Activated CD8-positive, alpha-beta T cell treated with anti-CD3 and anti-CD28 coated beads for 36 hours (primary cell): ENCODE measurements around the gene PRR11. TPM values are rescaled to one million over a fixed set of nuclear protein-coding genes. Genes with fewer than 3 reads are reported as not detected.
"Not testable (repeated sequence)": the region's sequence is repeated elsewhere in the genome, so short reads cannot be mapped to it uniquely, and the experiment has no call there.

Source experiments
- ATAC-seq: fragments of 200-7000 bp; cut with Tn5 transposase; one replicate; pipeline ENCODE4 v1.10.0; 2021; ENCODE audit warnings: mild to moderate bottlenecking, moderate library complexity
- CTCF ChIA-PET: fragments of 350-600 bp; sonication (Branson Sonifier 250); formaldehyde crosslinking; loops from one replicate; lab custom pipeline; 2021; ENCODE audit warnings: antibody characterized with exemption; lab: Charles Lee
- POLR2A ChIA-PET: fragments of 350-600 bp; sonication (Branson Sonifier 250); formaldehyde crosslinking; loops from one replicate; lab custom pipeline; 2021; ENCODE audit warnings: antibody characterized with exemption; lab: Charles Lee
- DNase-seq: peaks from one replicate; pipeline ENCODE4 v3.0.0-alpha.2; 2020
- H3K27ac Mint-ChIP-seq: one replicate; pipeline ENCODE4 v1.8.0; 2021; ENCODE audit warnings: mild to moderate bottlenecking, mixed read lengths
- H3K27me3 Mint-ChIP-seq: one replicate; pipeline ENCODE4 v1.8.0; 2021; ENCODE audit warnings: mixed read lengths
- H3K36me3 Mint-ChIP-seq: one replicate; pipeline ENCODE4 v1.8.0; 2021; ENCODE audit warnings: low read depth, mixed read lengths
- H3K4me1 Mint-ChIP-seq: one replicate; pipeline ENCODE4 v1.8.0; 2021; ENCODE audit warnings: low read depth, mixed read lengths
- H3K4me3 Mint-ChIP-seq: one replicate; pipeline ENCODE4 v1.8.0; 2021; ENCODE audit warnings: mild to moderate bottlenecking, moderate library complexity, mixed read lengths
- H3K9me3 Mint-ChIP-seq: one replicate; pipeline ENCODE4 v1.8.0; 2021; ENCODE audit warnings: mixed read lengths
- intact Hi-C: fragments of 100-400 bp; cut with micrococcal nuclease; formaldehyde crosslinking; loops from one replicate; pipeline ENCODE4 v1.10.0; 2022
- total RNA-seq, 2 experiments: library from RNA; stranded (reverse); gene quantifications; one replicate each; pipeline ENCODE4 v1.2.3, GENCODE V29; 2021
- TF ChIP-seq, protein P1 (sequence below): fragments of 200-600 bp; IDR thresholded peaks from one replicate; pipeline ENCODE4 v1.8.0; 2022; ENCODE audit warnings: antibody characterized with exemption, mild to moderate bottlenecking

Gene PRR11
- total RNA-seq, 2 experiments from 2014 or later: 66.6 to 67.5 TPM

DNA sequence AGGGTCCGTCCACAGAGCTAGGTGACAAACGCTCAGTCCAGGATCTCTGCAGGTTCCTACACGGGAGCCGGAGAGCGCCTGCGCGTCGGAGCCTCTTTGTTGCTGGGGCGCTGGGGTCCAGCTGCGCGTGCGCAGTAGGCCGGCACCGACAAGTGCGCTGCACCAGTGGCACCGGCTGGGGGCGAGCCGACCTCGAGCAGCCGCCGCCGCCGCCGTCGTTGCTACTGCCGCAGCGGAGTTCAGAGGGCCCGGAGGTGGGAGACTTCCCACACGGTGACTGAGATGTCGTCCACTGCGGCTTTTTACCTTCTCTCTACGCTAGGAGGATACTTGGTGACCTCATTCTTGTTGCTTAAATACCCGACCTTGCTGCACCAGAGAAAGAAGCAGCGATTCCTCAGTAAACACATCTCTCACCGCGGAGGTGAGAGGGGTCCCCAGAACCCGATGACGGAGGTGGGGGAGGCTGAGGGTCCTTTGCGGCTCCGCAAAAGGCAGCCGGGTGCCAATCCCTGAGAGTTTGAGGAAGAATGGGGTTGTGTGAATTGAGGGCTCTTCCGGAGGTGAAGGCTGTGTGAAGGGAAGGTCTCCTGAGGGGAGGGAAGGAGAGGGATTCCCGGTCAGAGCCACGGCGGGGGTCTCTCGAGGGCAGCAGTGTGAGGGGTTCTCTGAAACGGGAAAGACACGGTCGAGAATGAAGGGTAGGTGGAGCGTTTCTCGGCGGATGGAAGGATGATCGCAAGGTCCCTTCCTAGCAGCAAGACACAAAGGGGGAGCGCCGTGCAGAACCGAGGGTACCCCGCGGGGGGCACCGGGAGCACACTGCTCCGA lies 65.0 kb downstream of the PRR11 start, which contains the start of gene GDPD1:
Gene GDPD1, plus strand, starts transcription at position 184 of the 831 bp plus-strand sequence. Its CDS starts 99 bp downstream, at position 283.
- Mint-ChIP-seq H3K36me3 (no peaks in the 10 kb centered on the region), H3K9me3 (no peaks in the 10 kb centered on the region), H3K4me3 (peak within 1 kb of the TSS; percentile 96), H3K27me3 (no peaks in the 10 kb centered on the region), H3K4me1 (peaks cover 6% of the 10 kb centered on the region), H3K27ac (peak within 1 kb of the TSS; percentile 87)
- ChIA-PET CTCF (interaction anchor here (0.6 to 2.6 kb wide), 5 partner anchors 10 to 399 kb away, joined by 3 to 25 read pairs (median 4); partner anchors contain the start of genes CLTC and SMG8), POLR2A (interaction anchor here (1.2 to 2.2 kb wide), 2 partner anchors 9 to 114 kb away, joined by 3 to 13 read pairs; no protein-coding TSS in a partner anchor)
- DNase-seq: peak; percentile 98
- intact Hi-C loops: no loop called here
- ATAC-seq: peak; percentile 99
- TF ChIP-seq, protein P1, sequence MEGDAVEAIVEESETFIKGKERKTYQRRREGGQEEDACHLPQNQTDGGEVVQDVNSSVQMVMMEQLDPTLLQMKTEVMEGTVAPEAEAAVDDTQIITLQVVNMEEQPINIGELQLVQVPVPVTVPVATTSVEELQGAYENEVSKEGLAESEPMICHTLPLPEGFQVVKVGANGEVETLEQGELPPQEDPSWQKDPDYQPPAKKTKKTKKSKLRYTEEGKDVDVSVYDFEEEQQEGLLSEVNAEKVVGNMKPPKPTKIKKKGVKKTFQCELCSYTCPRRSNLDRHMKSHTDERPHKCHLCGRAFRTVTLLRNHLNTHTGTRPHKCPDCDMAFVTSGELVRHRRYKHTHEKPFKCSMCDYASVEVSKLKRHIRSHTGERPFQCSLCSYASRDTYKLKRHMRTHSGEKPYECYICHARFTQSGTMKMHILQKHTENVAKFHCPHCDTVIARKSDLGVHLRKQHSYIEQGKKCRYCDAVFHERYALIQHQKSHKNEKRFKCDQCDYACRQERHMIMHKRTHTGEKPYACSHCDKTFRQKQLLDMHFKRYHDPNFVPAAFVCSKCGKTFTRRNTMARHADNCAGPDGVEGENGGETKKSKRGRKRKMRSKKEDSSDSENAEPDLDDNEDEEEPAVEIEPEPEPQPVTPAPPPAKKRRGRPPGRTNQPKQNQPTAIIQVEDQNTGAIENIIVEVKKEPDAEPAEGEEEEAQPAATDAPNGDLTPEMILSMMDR: peak; percentile 70

DNA sequence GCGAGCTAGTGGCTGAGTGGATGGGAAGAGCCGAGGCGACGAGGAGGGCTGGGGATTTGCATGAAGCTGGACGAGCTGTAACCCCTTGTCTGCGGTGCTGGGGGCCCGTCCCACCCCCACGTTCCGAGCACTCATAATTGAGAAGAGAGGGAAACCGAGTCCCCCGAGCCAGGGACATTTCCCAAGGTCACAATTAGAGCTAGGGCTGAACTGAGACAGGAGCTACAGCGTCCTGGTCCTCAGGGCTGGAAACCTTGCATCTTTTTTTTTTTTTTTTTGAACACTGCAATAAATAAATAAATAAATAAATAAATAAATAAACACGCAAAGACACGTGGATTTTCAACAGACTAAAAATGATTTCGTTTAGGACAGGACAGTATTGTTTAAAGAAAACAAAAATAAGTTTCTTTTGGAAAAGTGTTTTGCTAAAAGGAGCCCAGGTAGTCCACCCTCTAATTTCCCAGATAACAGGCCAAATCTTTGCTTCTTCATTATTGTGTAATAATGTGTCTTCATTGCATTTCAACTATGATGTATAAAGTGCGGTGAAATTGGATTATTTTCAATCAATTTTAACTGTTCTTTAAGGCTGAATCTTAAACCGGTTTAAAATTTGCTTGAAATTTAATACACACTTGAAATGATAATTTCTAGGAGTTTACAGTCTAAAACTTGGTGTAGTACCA lies 65.8 kb downstream of the PRR11 start:
- H3K4me1 Mint-ChIP-seq: peaks cover 6% of the 10 kb centered on the region
- DNase-seq: peak; percentile 24
- peak overlapping the region; percentile 96 for H3K4me3 Mint-ChIP-seq
- H3K9me3 Mint-ChIP-seq: no peaks in the 10 kb centered on the region
- CTCF ChIA-PET: interaction anchor here (1.7 to 2.6 kb wide), 2 partner anchors 10 to 90 kb away, joined by 5 to 25 read pairs; partner anchors contain the start of gene SMG8
- H3K36me3 Mint-ChIP-seq: no peaks in the 10 kb centered on the region
- H3K27me3 Mint-ChIP-seq: no peaks in the 10 kb centered on the region
- peak overlapping the region; percentile 87 for H3K27ac Mint-ChIP-seq
- POLR2A ChIA-PET: interaction anchor here (1.2 to 2.2 kb wide), 2 partner anchors 10 to 115 kb away, joined by 3 to 13 read pairs; no protein-coding TSS in a partner anchor
- no peak for ATAC-seq
- TF ChIP-seq, protein P1: no peak
- intact Hi-C loops: no loop called here

DNA sequence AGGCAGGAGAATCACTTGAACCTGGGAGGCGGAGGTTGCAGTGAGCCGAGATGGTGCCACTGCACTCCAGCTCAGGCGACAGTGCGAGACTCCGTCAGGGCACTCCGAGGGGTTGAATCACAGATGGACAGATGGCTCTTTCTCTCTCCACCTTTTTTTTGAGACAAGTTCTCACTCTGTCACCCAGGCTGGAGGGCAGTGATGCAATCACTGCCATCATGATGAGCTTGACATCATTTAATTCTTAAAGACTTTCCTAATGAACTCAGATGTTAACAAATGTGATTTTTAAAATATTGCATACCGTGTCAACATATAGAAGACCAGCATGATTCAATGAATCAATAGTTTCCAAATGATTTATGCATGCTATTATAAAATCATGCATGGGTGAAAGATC lies 68.3 kb downstream of the PRR11 start:
- intact Hi-C loops: no loop called here
- no peak overlapping the region for H3K27ac Mint-ChIP-seq
- ChIA-PET CTCF (no interaction called here), POLR2A (no interaction called here)
- peaks cover 6% of the 10 kb centered on the region for H3K4me1 Mint-ChIP-seq
- no peaks in the 10 kb centered on the region for H3K36me3 Mint-ChIP-seq
- H3K4me3 Mint-ChIP-seq: no peak overlapping the region
- TF ChIP-seq, protein P1: no peak
- no peaks in the 10 kb centered on the region for H3K27me3 Mint-ChIP-seq
- ATAC-seq: no peak
- no peak for DNase-seq
- H3K9me3 Mint-ChIP-seq: no peaks in the 10 kb centered on the region

DNA sequence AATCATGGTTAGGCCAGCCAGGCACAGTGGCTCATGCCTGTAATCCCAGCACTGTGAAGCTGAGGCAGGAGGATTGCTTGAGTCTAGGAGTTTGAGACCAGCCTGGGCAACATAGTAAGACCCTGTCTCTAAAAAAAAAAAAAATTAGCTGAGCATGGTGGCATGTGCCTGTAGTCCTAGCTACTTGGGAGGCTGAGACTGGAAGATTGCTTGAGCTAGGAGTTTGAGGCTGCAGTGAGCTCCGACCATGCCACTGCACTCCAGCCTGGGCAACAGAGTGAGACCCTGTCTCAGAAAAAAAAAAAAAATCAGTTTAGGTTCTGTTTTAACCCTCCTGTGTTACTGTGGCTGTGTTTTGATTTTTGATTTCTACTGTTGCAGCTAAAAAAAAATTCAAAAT lies 73.0 kb downstream of the PRR11 start:
- DNase-seq, H3K36me3 Mint-ChIP-seq, H3K27me3 Mint-ChIP-seq, H3K4me3 Mint-ChIP-seq, H3K4me1 Mint-ChIP-seq, ATAC-seq, H3K27ac Mint-ChIP-seq, H3K9me3 Mint-ChIP-seq, intact Hi-C loops: not testable (repeated sequence)
- ChIA-PET POLR2A (interaction anchor here (1.7 kb wide), 1 partner anchor 10 kb away, joined by 7 read pairs; no protein-coding TSS in a partner anchor), CTCF (interaction anchor here (1.2 kb wide), 2 partner anchors 8 to 293 kb away, joined by 3 read pairs; no protein-coding TSS in a partner anchor)

DNA sequence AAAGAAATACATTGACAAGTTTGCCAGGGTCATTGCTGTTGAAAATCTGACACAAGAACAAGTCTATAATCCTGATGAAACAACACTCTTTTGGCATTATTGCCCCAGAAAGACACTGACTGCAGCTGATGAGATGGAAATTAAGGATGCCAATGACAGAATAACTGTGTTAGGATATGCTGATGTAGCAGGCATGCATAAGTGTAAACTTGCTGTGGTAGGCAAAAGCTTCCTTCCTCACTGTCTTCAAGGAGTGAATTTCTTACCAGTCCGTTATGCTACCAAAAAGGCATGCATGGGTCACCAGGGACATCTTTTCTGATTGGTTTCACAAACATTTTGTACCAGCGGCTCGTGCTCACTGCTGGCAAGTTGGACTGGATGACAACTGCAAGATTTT lies 75.2 kb downstream of the PRR11 start:
- CTCF ChIA-PET: no interaction called here
- H3K36me3 Mint-ChIP-seq: no peaks in the 10 kb centered on the region
- H3K27ac Mint-ChIP-seq: no peak overlapping the region
- DNase-seq (no peak), ATAC-seq (no peak)
- H3K27me3 Mint-ChIP-seq: no peaks in the 10 kb centered on the region
- peaks cover 2% of the 10 kb centered on the region for H3K4me1 Mint-ChIP-seq
- H3K4me3 Mint-ChIP-seq: no peak overlapping the region
- POLR2A ChIA-PET: no interaction called here
- H3K9me3 Mint-ChIP-seq: no peaks in the 10 kb centered on the region
- intact Hi-C loops: no loop called here
- TF ChIP-seq, protein P1: no peak
